Common myeloid progenitor, CD34-positive (primary cell): ENCODE data around the gene YARS1.

Experiments used
- CTCF ChIA-PET: fragments of 350-600 bp; sonication (Branson Sonifier 250); formaldehyde crosslinking; loops from one replicate; lab custom pipeline; 2021; ENCODE audit warnings: antibody characterized with exemption; lab: Charles Lee
- POLR2A ChIA-PET: fragments of 350-600 bp; sonication (Branson Sonifier 250); formaldehyde crosslinking; loops from one replicate; lab custom pipeline; 2021; ENCODE audit warnings: antibody characterized with exemption; lab: Charles Lee
- DNase-seq, 3 donors: peaks; one replicate each; pipeline versions ENCODE4 v3.0.0 to v3.0.0-alpha.2; 2013
- H3K27ac ChIP-seq, 2 experiments: 1 replicate in 1 of 2; 2 replicates in 1 of 2; pipeline ENCODE4 v1.7.0; 2013; ENCODE audit warnings: inconsistent platforms in 2 of 2, low read length in 2 of 2, mild to moderate bottlenecking in 2 of 2, low read depth in 1 of 2, moderate library complexity in 1 of 2; ENCODE audit not compliant: severe bottlenecking in 2 of 2, insufficient read depth in 1 of 2, poor library complexity in 1 of 2
- H3K27me3 ChIP-seq, 5 experiments: replicated peaks in 2 of 5; 1 replicate in 3 of 5; 2 replicates in 2 of 5; pipeline versions ENCODE4 v1.6.1 to v1.7.0; 2013; ENCODE audit warnings: low read length in 4 of 5, mild to moderate bottlenecking in 2 of 5, moderate library complexity in 2 of 5, inconsistent platforms in 1 of 5; ENCODE audit not compliant: insufficient read depth in 5 of 5, control insufficient read depth in 4 of 5
- H3K36me3 ChIP-seq, 4 experiments: 1 replicate in 2 of 4; 2 replicates in 2 of 4; pipeline versions ENCODE4 v1.6.1 to v1.7.0; 2013; ENCODE audit warnings: low read length in 3 of 4, control low read depth in 1 of 4, mild to moderate bottlenecking in 1 of 4; ENCODE audit not compliant: control insufficient read depth in 4 of 4, insufficient read depth in 4 of 4
- H3K4me1 ChIP-seq, 4 experiments: 1 replicate in 3 of 4; 2 replicates in 1 of 4; pipeline versions ENCODE4 v1.6.1 to v1.7.1; 2013; ENCODE audit warnings: low read length in 3 of 4, mild to moderate bottlenecking in 3 of 4, control low read depth in 1 of 4, inconsistent platforms in 1 of 4, moderate library complexity in 1 of 4; ENCODE audit not compliant: control insufficient read depth in 4 of 4, insufficient read depth in 4 of 4; ENCODE audit errors: control extremely low read depth in 1 of 4
- H3K4me3 ChIP-seq, 7 experiments: 1 replicate in 4 of 7; 2 replicates in 3 of 7; pipeline versions ENCODE4 v1.5.1 to v1.7.0; 2013; ENCODE audit warnings: mild to moderate bottlenecking in 7 of 7, low read length in 6 of 7, moderate library complexity in 6 of 7, inconsistent platforms in 2 of 7, low read depth in 2 of 7, control low read depth in 1 of 7; ENCODE audit not compliant: insufficient read depth in 4 of 7, control insufficient read depth in 1 of 7; ENCODE audit errors: extremely low read depth in 1 of 7
- H3K9me3 ChIP-seq, 5 experiments: 1 replicate in 4 of 5; 2 replicates in 1 of 5; pipeline versions ENCODE4 v1.6.1 to v1.7.1; 2013; ENCODE audit warnings: low read length in 4 of 5, mild to moderate bottlenecking in 2 of 5, inconsistent platforms in 1 of 5, low read depth in 1 of 5, moderate library complexity in 1 of 5; ENCODE audit not compliant: control insufficient read depth in 4 of 5, insufficient read depth in 2 of 5; ENCODE audit errors: control extremely low read depth in 1 of 5
- WGBS: methylation state at CpG from one replicate; pipeline ENCODE4 v1.1.5; 2013; ENCODE audit not compliant: insufficient coverage; 5-methylcytosine and 5-hydroxymethylcytosine counted together

The YARS1 gene

DNA sequence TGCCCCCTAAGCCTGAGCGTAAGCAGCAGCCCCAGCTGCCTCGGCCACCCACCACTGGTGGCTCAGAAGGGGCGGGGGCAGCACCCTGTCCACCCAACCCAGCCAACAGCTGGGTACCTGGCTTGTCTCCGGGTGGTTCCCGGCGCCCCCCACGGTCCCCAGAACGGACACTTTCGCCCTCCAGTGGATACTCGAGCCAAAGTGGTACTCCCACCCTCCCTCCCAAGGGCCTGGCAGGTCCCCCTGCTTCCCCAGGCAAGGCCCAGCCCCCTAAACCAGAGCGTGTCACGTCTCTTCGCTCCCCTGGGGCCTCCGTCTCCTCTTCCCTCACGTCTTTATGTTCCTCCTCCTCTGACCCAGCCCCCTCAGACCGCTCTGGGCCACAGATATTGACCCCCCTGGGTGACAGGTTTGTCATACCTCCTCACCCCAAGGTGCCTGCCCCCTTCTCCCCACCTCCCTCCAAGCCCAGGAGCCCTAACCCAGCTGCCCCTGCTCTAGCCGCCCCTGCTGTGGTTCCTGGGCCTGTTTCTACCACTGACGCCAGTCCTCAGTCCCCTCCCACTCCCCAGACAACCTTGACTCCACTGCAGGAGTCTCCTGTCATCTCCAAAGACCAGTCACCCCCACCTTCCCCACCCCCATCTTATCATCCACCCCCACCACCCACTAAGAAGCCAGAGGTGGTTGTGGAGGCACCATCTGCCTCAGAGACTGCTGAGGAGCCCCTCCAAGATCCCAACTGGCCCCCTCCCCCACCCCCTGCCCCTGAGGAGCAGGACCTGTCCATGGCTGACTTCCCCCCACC is 46.2 kb downstream of the YARS1 start:
- Histone ChIP-seq H3K4me3 (no peak overlapping the region), H3K36me3 (peaks cover 4 to 53% (median 37%) of the 10 kb centered on the region in 4 experiments), H3K9me3 (no peaks in the 10 kb centered on the region), H3K27ac (no peak overlapping the region), H3K27me3 (no peaks in the 10 kb centered on the region), H3K4me1 (peaks cover 0 to 46% (median 22%) of the 10 kb centered on the region in 4 experiments)
- POLR2A ChIA-PET, result no interaction called here
- WGBS, result 93% methylated on average over 15 of the region's 18 CpGs
- DNase-seq, result no peak
- CTCF ChIA-PET, result interaction anchor here (1.0 to 11.8 kb wide), 10 partner anchors 9 to 85 kb away, joined by 3 to 210 read pairs (median 19); no protein-coding TSS in a partner anchor

DNA sequence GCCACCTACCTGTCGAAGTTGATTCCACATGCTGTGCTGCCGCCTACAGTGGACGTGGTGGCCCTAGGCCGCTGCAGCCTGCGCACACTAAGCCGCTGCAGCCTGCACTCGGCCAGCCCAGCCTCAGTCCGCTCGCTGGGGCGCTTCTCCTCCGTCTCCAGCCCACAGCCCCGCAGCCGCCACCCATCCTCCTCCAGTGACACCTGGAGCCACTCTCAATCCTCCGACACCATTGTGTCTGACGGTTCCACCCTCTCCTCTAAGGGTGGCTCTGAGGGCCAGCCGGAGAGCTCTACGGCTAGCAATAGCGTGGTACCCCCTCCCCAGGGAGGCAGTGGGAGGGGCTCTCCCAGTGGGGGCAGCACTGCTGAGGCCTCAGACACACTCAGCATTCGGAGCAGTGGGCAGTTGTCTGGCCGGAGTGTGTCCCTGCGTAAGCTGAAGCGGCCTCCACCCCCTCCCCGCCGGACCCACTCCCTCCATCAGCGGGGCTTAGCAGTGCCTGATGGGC is 46.9 kb downstream of the YARS1 start:
- Histone ChIP-seq H3K27ac (no peak overlapping the region), H3K27me3 (no peaks in the 10 kb centered on the region), H3K36me3 (peaks cover 2 to 47% (median 35%) of the 10 kb centered on the region in 4 experiments), H3K9me3 (no peaks in the 10 kb centered on the region), H3K4me1 (peaks cover 0 to 39% (median 16%) of the 10 kb centered on the region in 4 experiments), H3K4me3 (no peak overlapping the region)
- ChIA-PET POLR2A (no interaction called here), CTCF (interaction anchor here (1.0 to 11.8 kb wide), 4 partner anchors 20 to 65 kb away, joined by 3 to 210 read pairs (median 40); no protein-coding TSS in a partner anchor)
- 95% methylated on average over 24 of the region's 25 CpGs for WGBS
- no peak for DNase-seq

DNA sequence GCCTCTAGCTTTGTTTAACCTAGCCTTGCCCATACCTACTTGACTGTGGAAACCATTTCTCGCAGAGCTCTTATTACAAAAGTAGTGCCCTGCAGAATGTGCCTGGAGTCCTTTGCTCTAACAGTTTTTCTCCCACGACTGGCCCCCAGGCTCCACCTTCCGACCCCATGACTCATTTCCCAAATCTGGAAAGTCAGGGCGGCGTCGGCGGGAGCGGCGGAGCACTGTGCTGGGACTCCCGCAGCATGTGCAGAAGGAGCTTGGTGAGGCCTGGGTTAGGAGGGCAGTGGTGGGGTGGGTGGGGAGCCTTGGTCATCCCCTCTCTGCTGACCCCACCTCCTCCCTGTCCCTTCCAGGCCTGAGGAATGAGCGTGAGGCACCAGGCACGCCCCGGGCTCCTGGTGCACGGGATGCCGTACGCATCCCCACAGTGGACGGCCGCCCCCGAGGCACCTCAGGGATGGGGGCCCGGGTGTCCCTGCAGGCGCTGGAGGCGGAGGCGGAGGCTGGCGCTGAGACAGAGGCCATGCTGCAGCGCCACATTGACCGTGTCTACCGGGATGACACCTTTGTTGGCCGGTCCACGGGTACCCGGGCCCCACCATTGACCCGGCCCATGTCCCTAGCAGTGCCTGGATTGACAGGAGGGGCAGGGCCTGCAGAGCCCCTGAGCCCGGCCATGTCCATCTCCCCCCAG is 47.5 kb downstream of the YARS1 start:
- Histone ChIP-seq H3K27me3 (no peaks in the 10 kb centered on the region), H3K9me3 (no peaks in the 10 kb centered on the region), H3K27ac (no peak overlapping the region), H3K36me3 (peaks cover 0 to 41% (median 30%) of the 10 kb centered on the region in 4 experiments), H3K4me3 (no peak overlapping the region), H3K4me1 (peaks cover 0 to 34% (median 12%) of the 10 kb centered on the region in 4 experiments)
- 91% methylated on average over 21 of the region's 32 CpGs for WGBS
- DNase-seq, result no peak
- ChIA-PET POLR2A (no interaction called here), CTCF (interaction anchor here (0.6 to 11.8 kb wide), 5 partner anchors 13 to 64 kb away, joined by 3 to 210 read pairs (median 4); no protein-coding TSS in a partner anchor)

DNA sequence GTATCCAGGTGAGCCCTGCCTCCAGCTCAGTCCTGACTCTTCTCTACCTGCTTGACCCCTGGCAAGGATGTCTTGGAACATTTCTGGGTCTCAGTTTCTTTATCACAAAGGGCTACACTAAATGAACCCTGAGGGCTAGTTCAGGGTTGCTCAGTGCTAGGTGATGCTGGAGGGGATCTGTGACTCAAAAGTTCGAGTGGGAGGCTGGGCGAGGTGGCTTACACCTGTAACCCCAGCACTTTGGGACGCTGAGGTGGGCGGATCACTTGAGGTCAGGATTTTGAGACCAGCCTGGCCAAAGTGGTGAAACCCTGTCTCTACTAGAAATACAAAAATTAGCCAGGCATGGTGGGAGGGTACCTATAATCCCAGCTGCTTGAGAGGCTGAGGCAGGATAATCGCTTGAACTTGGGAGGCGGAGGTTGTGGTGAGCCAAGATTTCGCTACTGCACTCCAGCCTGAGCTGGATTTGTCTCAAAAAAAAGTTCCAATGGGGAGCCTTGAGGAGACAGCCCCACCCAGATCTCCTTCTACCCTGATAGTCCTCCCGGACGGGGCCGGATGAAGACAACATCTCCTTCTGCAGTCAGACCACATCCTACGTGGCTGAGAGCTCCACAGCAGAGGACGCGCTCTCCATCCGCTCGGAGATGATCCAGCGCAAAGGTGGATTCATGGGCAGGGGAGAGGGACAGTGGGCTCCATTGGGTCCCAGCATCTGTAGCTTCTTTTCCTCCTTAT is 48.9 kb downstream of the YARS1 start:
- POLR2A ChIA-PET, result interaction anchor here (0.6 to 1.0 kb wide), 2 partner anchors 15 to 19 kb away, joined by 3 to 4 read pairs; no protein-coding TSS in a partner anchor
- Histone ChIP-seq H3K36me3 (peaks cover 0 to 29% (median 21%) of the 10 kb centered on the region in 4 experiments), H3K27me3 (no peaks in the 10 kb centered on the region), H3K9me3 (no peaks in the 10 kb centered on the region), H3K27ac (peak overlapping the region in 1 of 2 experiments; percentile 32), H3K4me1 (peaks cover 0 to 26% (median 5%) of the 10 kb centered on the region in 4 experiments), H3K4me3 (no peak overlapping the region)
- no peak for DNase-seq
- CTCF ChIA-PET, result interaction anchor here (0.7 to 11.8 kb wide), 3 partner anchors 28 to 97 kb away, joined by 3 to 210 read pairs (median 4); no protein-coding TSS in a partner anchor
- 93% methylated on average over 16 of the region's 16 CpGs for WGBS

DNA sequence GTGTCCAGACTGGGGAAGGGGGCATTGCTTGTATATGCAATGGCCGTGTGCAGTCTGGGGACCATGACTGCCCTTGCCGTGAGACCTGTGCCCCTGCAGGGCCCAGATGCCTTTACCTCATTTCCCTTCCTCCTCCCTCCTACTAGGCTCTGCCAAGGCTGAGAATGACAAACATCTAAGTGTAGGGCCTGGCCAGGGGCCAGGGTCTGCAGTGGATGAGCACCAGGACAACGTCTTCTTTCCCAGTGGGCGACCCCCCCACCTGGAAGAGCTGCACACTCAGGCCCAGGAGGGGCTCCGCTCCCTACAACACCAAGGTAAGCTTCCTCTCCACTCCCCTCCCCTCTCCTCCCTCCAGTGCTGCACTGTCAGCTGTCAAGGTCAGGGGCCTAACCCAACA is 49.5 kb downstream of the YARS1 start:
- Histone ChIP-seq H3K4me1 (peaks cover 0 to 25% (median 4%) of the 10 kb centered on the region in 4 experiments), H3K27ac (peak overlapping the region in 1 of 2 experiments; percentile 32), H3K27me3 (no peaks in the 10 kb centered on the region), H3K9me3 (no peaks in the 10 kb centered on the region), H3K36me3 (peaks cover 0 to 23% (median 21%) of the 10 kb centered on the region in 4 experiments), H3K4me3 (no peak overlapping the region)
- POLR2A ChIA-PET, result interaction anchor here (1.0 kb wide), 1 partner anchor 14 kb away, joined by 3 read pairs; no protein-coding TSS in a partner anchor
- DNase-seq, result no peak
- 53% methylated on average over 3 of the region's 5 CpGs for WGBS
- CTCF ChIA-PET, result interaction anchor here (0.7 to 11.8 kb wide), 3 partner anchors 28 to 96 kb away, joined by 3 to 210 read pairs (median 4); no protein-coding TSS in a partner anchor

DNA sequence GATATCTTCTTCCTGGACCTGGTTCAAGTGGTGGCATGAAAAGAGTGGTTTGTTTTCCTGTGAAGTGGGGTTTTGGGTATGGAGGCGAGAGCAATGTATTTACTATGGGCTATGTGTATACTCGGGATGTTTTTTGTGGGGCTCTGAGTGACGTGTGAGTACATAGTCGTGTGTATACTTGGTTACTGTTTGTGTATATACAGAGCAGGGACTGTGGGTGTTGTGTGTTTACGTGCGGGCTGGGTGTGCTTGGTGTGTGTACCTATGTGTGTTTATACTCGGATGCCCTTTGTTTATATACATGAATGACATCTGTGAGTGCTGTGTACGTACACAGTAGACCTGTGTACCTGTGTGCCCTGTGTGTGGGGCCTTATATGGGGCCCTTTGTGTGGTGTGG is 50.0 kb downstream of the YARS1 start:
- no peaks in the 10 kb centered on the region for H3K9me3 ChIP-seq
- H3K36me3 ChIP-seq, result peaks cover 0 to 22% (median 18%) of the 10 kb centered on the region in 4 experiments
- H3K4me1 ChIP-seq, result peaks cover 0 to 25% (median 6%) of the 10 kb centered on the region in 4 experiments
- no peak for DNase-seq
- 93% methylated on average over 5 of the region's 8 CpGs for WGBS
- POLR2A ChIA-PET, result no interaction called here
- H3K27ac ChIP-seq, result no peak overlapping the region
- H3K4me3 ChIP-seq, result no peak overlapping the region
- CTCF ChIA-PET, result interaction anchor here (1.3 to 11.8 kb wide), 2 partner anchors 52 to 319 kb away, joined by 3 to 210 read pairs; no protein-coding TSS in a partner anchor
- no peaks in the 10 kb centered on the region for H3K27me3 ChIP-seq
